ENCODE results near the gene ANTKMT. TPM values are rescaled to one million over a fixed set of nuclear protein-coding genes. Genes with fewer than 3 reads are reported as not detected.
A peak's percentile ranks its signal among the peaks of the same experiment; 100 is the strongest.

The ANTKMT gene
- polyA plus RNA-seq, 1 donor from 2014 or later, result 73.4 TPM

GRCh38 chr16:692356-693108, 28.4 kb upstream of the ANTKMT start:
- TF ChIP-seq SMC3 (conservative IDR thresholded peaks at IDR 0.05; ENCODE audit: poor library complexity), result no peak
- TF ChIP-seq CTCF (IDR thresholded peaks at IDR 0.05; ENCODE audit: poor library complexity, severe bottlenecking), result no peak
- TF ChIP-seq POLR2AphosphoS5 (IDR thresholded peaks at IDR 0.05), result no peak
- TF ChIP-seq TAF1 (IDR thresholded peaks at IDR 0.05; ENCODE audit: low read depth), result no peak
- TF ChIP-seq RAD21 (conservative IDR thresholded peaks at IDR 0.05), result no peak
- TF ChIP-seq EZH2 (IDR thresholded peaks at IDR 0.05; ENCODE audit: borderline replicate concordance, insufficient read depth, low read length, poor library complexity, severe bottlenecking), result no peak
- TF ChIP-seq MXI1 (conservative IDR thresholded peaks at IDR 0.05; ENCODE audit: poor library complexity, severe bottlenecking), result no peak
- TF ChIP-seq REST (IDR thresholded peaks at IDR 0.05; ENCODE audit: borderline replicate concordance), result no peak
- no peak for TF ChIP-seq EP300 (conservative IDR thresholded peaks at IDR 0.05; ENCODE audit: poor library complexity, severe bottlenecking)
- H3K9me3 ChIP-seq (ENCODE audit: low read length), result no peaks in the 10 kb centered on the region
- H3K4me2 ChIP-seq (ENCODE audit: low read length), result no peak overlapping the region
- no peaks in the 10 kb centered on the region for H3K36me3 ChIP-seq (ENCODE audit: insufficient read depth, low read length)
- H3K9me2 ChIP-seq (ENCODE audit: insufficient read depth, low read length), result no peaks in the 10 kb centered on the region
- H3K79me2 ChIP-seq (replicated peaks; ENCODE audit: insufficient read depth, low read length), result peaks cover 6% of the 10 kb centered on the region
- no peak overlapping the region for H3K27ac ChIP-seq (ENCODE audit: low read length)
- H3K4me3 ChIP-seq (ENCODE audit: low read length), result no peak overlapping the region
- H3K27me3 ChIP-seq (ENCODE audit: insufficient read depth, low read depth, low read length), result peaks cover 21% of the 10 kb centered on the region
- H2AFZ ChIP-seq (ENCODE audit: low read depth, low read length), result no peak overlapping the region
- H3F3A ChIP-seq (ENCODE audit: insufficient read depth, low read length, poor library complexity, severe bottlenecking), result no peaks in the 10 kb centered on the region
- peaks cover 3% of the 10 kb centered on the region for H4K20me1 ChIP-seq (ENCODE audit: insufficient read depth)
- H3K9ac ChIP-seq (ENCODE audit: low read length), result no peak overlapping the region

GRCh38 chr16:693364-693763, 27.6 kb upstream of the ANTKMT start:
- Histone ChIP-seq H4K20me1 (ENCODE audit: insufficient read depth) (peaks cover 3% of the 10 kb centered on the region), H3K9ac (ENCODE audit: low read length) (no peak overlapping the region), H3F3A (ENCODE audit: insufficient read depth, low read length, poor library complexity, severe bottlenecking) (no peaks in the 10 kb centered on the region), H3K9me2 (ENCODE audit: insufficient read depth, low read length) (no peaks in the 10 kb centered on the region), H3K9me3 (ENCODE audit: low read length) (no peaks in the 10 kb centered on the region), H3K4me2 (ENCODE audit: low read length) (no peak overlapping the region), H3K27ac (ENCODE audit: low read length) (no peak overlapping the region), H3K4me3 (ENCODE audit: low read length) (no peak overlapping the region), H3K27me3 (ENCODE audit: insufficient read depth, low read depth, low read length) (peaks cover 21% of the 10 kb centered on the region), H3K36me3 (ENCODE audit: insufficient read depth, low read length) (no peaks in the 10 kb centered on the region), H2AFZ (ENCODE audit: low read depth, low read length) (no peak overlapping the region), H3K79me2 (replicated peaks; ENCODE audit: insufficient read depth, low read length) (peaks cover 6% of the 10 kb centered on the region)
- peak; percentile 11 for TF ChIP-seq POLR2AphosphoS5 (IDR thresholded peaks at IDR 0.05)
- TF ChIP-seq MXI1 (conservative IDR thresholded peaks at IDR 0.05; ENCODE audit: poor library complexity, severe bottlenecking), result no peak
